IMR-90 (cell line): ENCODE data around the gene NPAS3. TPM values are rescaled to one million over a fixed set of nuclear protein-coding genes. Genes with fewer than 3 reads are reported as not detected.

Source experiments
- ATAC-seq: fragments of 200-7000 bp; cut with Tn5 transposase; 2 replicates; pipeline ENCODE4 v1.9.1; 2020; ENCODE audit warnings: low read depth, mild to moderate bottlenecking, moderate library complexity
- BruUV-seq: library from RNA; stranded (reverse); fragments of 400-500 nt; replicated peaks from 2 replicates; lab custom pipeline; 2021; lab: Mats Ljungman, UMichigan
- CTCF ChIA-PET: fragments of 300-600 bp; formaldehyde crosslinking; extraction: SDS; loops from one replicate; lab custom pipeline; 2021; ENCODE audit warnings: antibody characterized with exemption; lab: Yijun Ruan, JAX
- POLR2A ChIA-PET: fragments of 300-600 bp; sonication (Branson Sonifier 250); formaldehyde crosslinking; loops from one replicate; lab custom pipeline; 2022; ENCODE audit warnings: antibody characterized with exemption; ENCODE audit not compliant: unreplicated experiment; lab: Charles Lee
- DNase-seq: peaks from one replicate; pipeline ENCODE4 v3.0.0; 2013
- H2AFZ ChIP-seq: replicated peaks from 2 replicates; pipeline ENCODE3; 2013; ENCODE audit warnings: low read length, mild to moderate bottlenecking; ENCODE audit not compliant: poor library complexity
- H2AK5ac ChIP-seq: 2 replicates; pipeline ENCODE4 v1.6.1; 2013; ENCODE audit warnings: low read depth, low read length, inconsistent platforms
- H2AK9ac ChIP-seq: replicated peaks from 2 replicates; pipeline ENCODE3; 2013; ENCODE audit warnings: mild to moderate bottlenecking, low read depth, low read length, moderate library complexity; ENCODE audit not compliant: poor library complexity
- H2BK120ac ChIP-seq: 2 replicates; pipeline ENCODE4 v1.6.1; 2013; ENCODE audit warnings: low read depth, low read length, inconsistent platforms
- H2BK15ac ChIP-seq: 3 replicates; pipeline ENCODE4 v1.6.1; 2013; ENCODE audit warnings: low read depth, low read length, inconsistent platforms
- H2BK20ac ChIP-seq: 2 replicates; pipeline ENCODE4 v1.6.1; 2013; ENCODE audit warnings: low read depth, mild to moderate bottlenecking, inconsistent platforms, low read length, moderate library complexity
- H2BK5ac ChIP-seq: 2 replicates; pipeline ENCODE4 v1.6.1; 2013; ENCODE audit warnings: mild to moderate bottlenecking, low read depth, low read length, inconsistent platforms; ENCODE audit not compliant: poor library complexity, severe bottlenecking
- H3K14ac ChIP-seq: replicated peaks from 2 replicates; pipeline ENCODE4 v1.6.1; 2013; ENCODE audit warnings: low read depth, low read length, inconsistent platforms
- H3K18ac ChIP-seq: 2 replicates; pipeline ENCODE4 v1.6.1; 2013; ENCODE audit warnings: low read depth, low read length, control low read depth
- H3K23ac ChIP-seq: 2 replicates; pipeline ENCODE4 v1.6.1; 2013; ENCODE audit warnings: low read depth, low read length, inconsistent platforms
- H3K27ac ChIP-seq: 2 replicates; pipeline ENCODE4 v1.5.1; 2013; ENCODE audit warnings: mild to moderate bottlenecking, control low read depth, low read length; ENCODE audit not compliant: insufficient read depth
- H3K27me3 ChIP-seq: 2 replicates; pipeline ENCODE4 v1.6.1; 2013; ENCODE audit warnings: low read length; ENCODE audit not compliant: control insufficient read depth, insufficient read depth
- H3K36me3 ChIP-seq: 2 replicates; pipeline ENCODE4 v1.6.1; 2013; ENCODE audit warnings: low read length, mixed read lengths; ENCODE audit not compliant: control insufficient read depth, insufficient read depth
- H3K4ac ChIP-seq: 2 replicates; pipeline ENCODE4 v1.6.1; 2013; ENCODE audit warnings: low read depth, low read length, inconsistent platforms
- H3K4me1 ChIP-seq: 2 replicates; pipeline ENCODE4 v1.6.1; 2013; ENCODE audit warnings: low read length, mixed read lengths; ENCODE audit not compliant: control insufficient read depth, insufficient read depth
- H3K4me2 ChIP-seq: 2 replicates; pipeline ENCODE4 v1.6.1; 2013; ENCODE audit warnings: low read depth, mild to moderate bottlenecking, control low read depth, low read length, moderate library complexity
- H3K4me3 ChIP-seq: 2 replicates; pipeline ENCODE4 v1.5.1; 2013; ENCODE audit warnings: low read depth, mild to moderate bottlenecking, control low read depth, low read length, moderate library complexity; ENCODE audit not compliant: insufficient read depth
- H3K56ac ChIP-seq: 2 replicates; pipeline ENCODE4 v1.6.1; 2013; ENCODE audit warnings: low read length, inconsistent platforms; ENCODE audit not compliant: insufficient read depth; ENCODE audit errors: extremely low read depth
- H3K79me1 ChIP-seq, 2 experiments: 2 replicates each; pipeline ENCODE4 v1.6.1; 2013; ENCODE audit warnings: low read length in 2 of 2, inconsistent platforms in 1 of 2, low read depth in 1 of 2
- H3K9ac ChIP-seq: 2 replicates; pipeline ENCODE4 v1.6.1; 2013; ENCODE audit warnings: low read depth, low read length, control low read depth
- H3K9me1 ChIP-seq: 2 replicates; pipeline ENCODE4 v1.6.1; 2013; ENCODE audit warnings: low read length, inconsistent platforms; ENCODE audit not compliant: insufficient read depth
- H3K9me3 ChIP-seq: 2 replicates; pipeline ENCODE4 v1.6.1; 2013; ENCODE audit warnings: low read length; ENCODE audit not compliant: control insufficient read depth, insufficient read depth
- H4K20me1 ChIP-seq: 2 replicates; pipeline ENCODE4 v1.6.1; 2013; ENCODE audit warnings: low read length, inconsistent platforms; ENCODE audit not compliant: insufficient read depth
- H4K5ac ChIP-seq: 2 replicates; pipeline ENCODE4 v1.6.1; 2013; ENCODE audit warnings: mild to moderate bottlenecking, low read depth, low read length, control low read depth
- H4K8ac ChIP-seq, 2 experiments: 2 replicates each; pipeline ENCODE4 v1.6.1; 2013; ENCODE audit warnings: low read depth in 2 of 2, low read length in 2 of 2, control low read depth in 1 of 2, inconsistent platforms in 1 of 2
- H4K91ac ChIP-seq: 2 replicates; pipeline ENCODE4 v1.6.1; 2013; ENCODE audit warnings: low read depth, low read length, inconsistent platforms; ENCODE audit not compliant: insufficient read depth
- RAD21 ChIP-seq: IDR thresholded peaks from 2 replicates; pipeline ENCODE4 v1.6.1; 2012; ENCODE audit warnings: low read length, improper control_type of control experiment
- WGBS, 2 experiments: methylation state at CpG; one replicate each; pipeline versions ENCODE4 v1.1.5 to v1.1.7; 2013; ENCODE audit warnings: missing lambda C conversion rate in 2 of 2; ENCODE audit not compliant: insufficient read length in 1 of 2; ENCODE audit errors: extremely low coverage in 2 of 2; 5-methylcytosine and 5-hydroxymethylcytosine counted together
- dilution Hi-C: fragments of 300-500 bp; cut with HindIII; formaldehyde crosslinking; loops from one replicate; pipeline ENCODE4 v1.14.3; 2018; ENCODE audit warnings: low sequenced_read_pairs; ENCODE audit not compliant: unreplicated experiment
- in situ Hi-C: fragments of 300-500 bp; cut with MboI; formaldehyde crosslinking; loops from 3 replicates; pipeline ENCODE4 v1.14.3; 2019; ENCODE audit warnings: low sequenced_read_pairs, inconsistent platforms, mixed read lengths
- intact Hi-C: fragments of 100-400 bp; cut with micrococcal nuclease; formaldehyde crosslinking; loops from 2 replicates; pipeline ENCODE4 v1.10.0; 2022
- polyA plus RNA-seq, 3 experiments: library from polyadenylated mRNA; depleted of rRNA; stranded (reverse); fragments of >200 nt; gene quantifications; 2 replicates each; pipeline ENCODE4 v1.2.3, GENCODE V29; 2012; ENCODE audit warnings: low replicate concordance in 1 of 3
- total RNA-seq: library from RNA; depleted of rRNA; stranded (reverse); fragments of >200 nt; gene quantifications from 2 replicates; pipeline ENCODE4 v1.2.3, GENCODE V29; 2012

Gene NPAS3
- total and polyA plus RNA-seq, 2 of the 4 experiments (the other 2 are of a cell fraction), result not detected

DNA sequence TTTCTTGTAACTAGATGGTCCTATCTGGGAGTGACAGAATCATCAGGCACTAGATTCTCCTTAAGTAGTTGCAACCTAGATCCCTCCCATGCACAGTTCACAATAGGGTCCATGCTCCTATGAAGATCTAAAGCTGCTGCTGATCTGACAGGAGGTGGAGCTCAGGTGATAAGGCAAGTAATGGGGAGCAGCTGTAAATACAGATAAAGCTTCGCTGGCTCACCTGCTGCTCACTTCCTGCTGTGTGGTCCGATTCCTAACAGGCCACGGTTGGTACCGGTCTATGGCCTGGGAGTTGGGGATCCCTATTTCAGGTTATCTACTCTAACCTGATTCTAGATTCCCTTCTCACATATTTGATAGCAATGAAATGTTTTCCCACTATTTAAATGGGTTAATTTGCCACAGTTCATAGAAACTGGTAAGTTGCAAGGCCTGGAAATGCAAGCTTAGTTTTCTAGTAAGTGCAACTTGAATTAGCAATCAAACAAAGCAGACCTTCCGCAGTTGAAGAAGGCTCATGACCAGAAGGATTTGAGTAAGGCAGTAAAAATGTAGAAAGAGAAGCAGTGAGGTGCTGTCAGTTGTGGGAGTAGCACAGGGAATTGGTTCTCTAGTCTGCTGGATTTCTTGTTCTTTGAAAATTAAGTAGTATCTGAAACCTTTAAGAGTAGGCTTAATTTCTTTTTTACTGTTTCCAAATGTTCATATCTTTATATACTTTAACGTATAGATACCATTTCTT lies 679.9 kb downstream of the NPAS3 start:
- H3K9me1 ChIP-seq, result no peaks in the 10 kb centered on the region
- no peak overlapping the region for H4K5ac ChIP-seq
- WGBS, 2 experiments, result no CpG with 5 or more reads among the region's 6 CpGs
- no peak overlapping the region for H3K27ac ChIP-seq
- no peak overlapping the region for H3K23ac ChIP-seq
- no peak overlapping the region for H2BK20ac ChIP-seq
- no peak overlapping the region for H2AK9ac ChIP-seq
- no peak overlapping the region for H3K14ac ChIP-seq
- intact Hi-C loops, result no loop called here
- H3K4me3 ChIP-seq, result no peak overlapping the region
- H3K79me1 ChIP-seq, result no peaks in the 10 kb centered on the region
- in situ Hi-C loops, result no loop called here
- H3K9ac ChIP-seq, result no peak overlapping the region
- no peak overlapping the region for H2BK15ac ChIP-seq
- CTCF ChIA-PET, result interaction anchor here (0.6 kb wide), 1 partner anchor 1004 kb away, joined by 3 read pairs; no protein-coding TSS in a partner anchor
- H4K91ac ChIP-seq, result no peak overlapping the region
- H2BK5ac ChIP-seq, result no peak overlapping the region
- H3K18ac ChIP-seq, result no peak overlapping the region
- ATAC-seq (no peak), DNase-seq (no peak)
- H3K9me3 ChIP-seq, result no peaks in the 10 kb centered on the region
- no peak overlapping the region for H4K8ac ChIP-seq
- H2AFZ ChIP-seq, result no peak overlapping the region
- H3K4me1 ChIP-seq, result no peaks in the 10 kb centered on the region
- BruUV-seq, result no TSS peak
- POLR2A ChIA-PET, result no interaction called here
- no peak overlapping the region for H2BK120ac ChIP-seq
- H2AK5ac ChIP-seq, result no peak overlapping the region
- no peaks in the 10 kb centered on the region for H3K36me3 ChIP-seq
- no peak overlapping the region for H3K4ac ChIP-seq
- no peaks in the 10 kb centered on the region for H4K20me1 ChIP-seq
- no peak for TF ChIP-seq RAD21
- H3K27me3 ChIP-seq, result no peaks in the 10 kb centered on the region; the same call in 1 of the 2 replicates
- H3K4me2 ChIP-seq, result no peak overlapping the region
- no peak overlapping the region for H3K56ac ChIP-seq
- dilution Hi-C loops, result no loop called here
